PFSK-1 (cell line): ENCODE results near the gene JAM2.

ENCODE experiments used
- FOXP2 ChIP-seq: optimal IDR thresholded peaks from 2 replicates; pipeline ENCODE3; 2011; ENCODE audit warnings: borderline replicate concordance, control low read depth, inconsistent platforms; ENCODE audit not compliant: insufficient read depth; ENCODE audit errors: extremely low read length, extremely low read depth
- POLR2AphosphoS5 ChIP-seq: IDR thresholded peaks from 2 replicates; pipeline ENCODE4 v1.6.1; 2012; ENCODE audit warnings: low read depth, mild to moderate bottlenecking, control low read depth, low read length, moderate library complexity
- REST ChIP-seq, 2 experiments: IDR thresholded peaks; 2 replicates each; pipeline versions ENCODE4 v1.6.1 to v1.8.0; 2011 to 2012; ENCODE audit warnings: low read depth in 2 of 2, low read length in 2 of 2, control low read depth in 1 of 2, inconsistent platforms in 1 of 2, mild to moderate bottlenecking in 1 of 2, moderate library complexity in 1 of 2; ENCODE audit not compliant: insufficient read depth in 1 of 2
- SIN3A ChIP-seq: IDR thresholded peaks from 2 replicates; pipeline ENCODE4 v1.6.1; 2012; ENCODE audit warnings: mild to moderate bottlenecking, low read length, moderate library complexity, borderline replicate concordance; ENCODE audit not compliant: insufficient read depth
- TAF1 ChIP-seq: IDR thresholded peaks from 2 replicates; pipeline ENCODE4 v1.6.1; 2012; ENCODE audit warnings: low read length, control low read depth, borderline replicate concordance; ENCODE audit not compliant: insufficient read depth

The JAM2 gene

GRCh38 chr21:25756190-25756932, 117.3 kb downstream of the JAM2 start:
- TF ChIP-seq REST (IDR thresholded peaks at IDR 0.05; ENCODE audit: insufficient read depth in 1 of 2, low read depth in 2 of 2, low read length in 2 of 2), result no peak
- no peak for TF ChIP-seq FOXP2
- TF ChIP-seq POLR2AphosphoS5, result no peak
- TF ChIP-seq TAF1, result no peak
- TF ChIP-seq SIN3A, result no peak

DNA sequence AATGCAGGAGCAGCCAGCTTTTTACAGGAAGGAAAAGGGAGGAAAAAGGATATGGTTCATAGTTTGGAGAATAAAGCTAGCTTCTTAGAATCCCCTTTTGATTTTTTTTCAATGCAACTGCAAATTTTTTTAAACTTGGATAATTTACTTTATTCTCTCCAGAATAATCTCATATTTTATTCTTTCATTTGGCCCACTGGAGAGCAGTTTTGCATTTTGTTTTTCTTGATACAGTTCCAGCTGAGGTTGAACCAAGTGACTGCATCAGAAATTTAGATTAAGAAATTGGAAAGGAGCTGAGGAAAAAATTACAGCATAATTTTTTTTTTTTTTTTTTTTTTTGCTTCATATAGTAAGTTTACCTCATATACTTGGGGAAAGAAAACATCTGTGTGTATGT, 118.5 kb downstream of the JAM2 start:
- TF ChIP-seq TAF1 (no peak), REST (IDR thresholded peaks at IDR 0.05; ENCODE audit: insufficient read depth in 1 of 2, low read depth in 2 of 2, low read length in 2 of 2) (no peak), FOXP2 (no peak), POLR2AphosphoS5 (no peak), SIN3A (no peak)

DNA sequence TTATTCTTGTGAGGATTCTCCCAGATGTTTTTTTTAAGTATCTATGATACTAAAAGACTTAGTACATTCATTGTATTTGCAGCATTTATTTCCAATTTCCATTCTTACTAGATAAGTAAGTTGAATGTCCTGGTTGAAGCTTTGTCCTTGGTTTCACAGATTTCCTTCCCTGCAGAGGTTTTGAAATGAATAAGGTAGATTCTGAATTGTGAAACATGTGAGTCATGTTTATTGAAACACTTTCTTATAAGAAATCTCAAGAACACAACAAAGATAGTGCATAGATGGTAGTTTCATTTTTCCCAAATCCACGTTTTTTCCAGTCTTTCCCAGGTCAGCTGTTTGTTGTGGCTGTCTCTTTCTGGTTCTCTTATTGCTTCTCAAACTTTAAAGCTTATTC, 120.5 kb downstream of the JAM2 start:
- TF ChIP-seq FOXP2, result no peak

DNA sequence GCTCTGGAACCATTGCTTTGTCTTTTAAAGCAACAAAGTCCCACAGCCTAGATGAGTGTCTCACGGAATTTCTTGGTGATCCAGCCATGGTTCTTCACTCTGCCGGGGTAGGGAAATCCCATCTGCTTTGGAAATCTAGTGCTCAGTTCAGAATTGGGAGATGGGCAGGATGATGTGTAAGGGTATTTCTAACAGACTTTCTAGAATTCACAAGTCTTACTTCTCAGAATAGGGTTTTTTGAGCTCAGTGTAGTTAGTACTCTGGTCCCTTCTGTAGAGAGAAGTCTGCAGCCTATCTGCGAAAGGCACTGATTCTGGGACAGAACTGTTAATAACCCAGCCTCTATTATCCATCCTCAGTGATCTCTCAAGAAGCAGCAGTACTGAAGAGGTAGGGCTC, 121.0 kb downstream of the JAM2 start:
- TF ChIP-seq SIN3A (no peak), POLR2AphosphoS5 (no peak), TAF1 (no peak), FOXP2 (no peak), REST (IDR thresholded peaks at IDR 0.05; ENCODE audit: insufficient read depth in 1 of 2, low read depth in 2 of 2, low read length in 2 of 2) (no peak)

GRCh38 chr21:25760677-25761076, 121.6 kb downstream of the JAM2 start:
- TF ChIP-seq POLR2AphosphoS5 (no peak), FOXP2 (no peak), REST (IDR thresholded peaks at IDR 0.05; ENCODE audit: insufficient read depth in 1 of 2, low read depth in 2 of 2, low read length in 2 of 2) (no peak), TAF1 (no peak)
